Stimulated activated CD4-positive, alpha-beta T cell treated with anti-CD3 and anti-CD28 coated beads, Interleukin-2, amount 100 ng/mL, for 24 hours (primary cell): ENCODE results near the gene EPB41L2.

Experiments used
- DNase-seq, 2 donors: peaks; one replicate each; pipeline ENCODE4 v3.0.0-alpha.2; 2020

Gene EPB41L2

GRCh38 chr6:130858054-130858453 is 205.0 kb downstream of the EPB41L2 start:
- no peak for DNase-seq

GRCh38 chr6:130853555-130854183 is 209.4 kb downstream of the EPB41L2 start:
- no peak for DNase-seq

GRCh38 chr6:130852844-130853554 is 210.0 kb downstream of the EPB41L2 start:
- DNase-seq: no peak

GRCh38 chr6:130851026-130851425 is 212.0 kb downstream of the EPB41L2 start:
- DNase-seq: no peak

GRCh38 chr6:130849594-130849993 is 213.5 kb downstream of the EPB41L2 start:
- no peak for DNase-seq

- DNase-seq: peak in 1 of 2 donors; percentile 25
Measured at GRCh38 chr6:130848945-130849344, 214.1 kb downstream of the EPB41L2 start.

- no peak for DNase-seq
Measured at GRCh38 chr6:130847001-130847910, 215.8 kb downstream of the EPB41L2 start.

- DNase-seq: no peak
Measured at GRCh38 chr6:130846501-130846900, 216.5 kb downstream of the EPB41L2 start.

- no peak for DNase-seq
Measured at GRCh38 chr6:130843575-130844320, 219.3 kb downstream of the EPB41L2 start.

GRCh38 chr6:130841128-130841728 is 221.8 kb downstream of the EPB41L2 start:
- no peak for DNase-seq

- DNase-seq: no peak
Measured at GRCh38 chr6:130840050-130840449, 223.0 kb downstream of the EPB41L2 start.

GRCh38 chr6:130839379-130839778 is 223.7 kb downstream of the EPB41L2 start:
- DNase-seq: no peak

GRCh38 chr6:130838951-130839350 is 224.1 kb downstream of the EPB41L2 start:
- DNase-seq: no peak

- DNase-seq: no peak
Measured at GRCh38 chr6:130838250-130838860, 224.7 kb downstream of the EPB41L2 start.

GRCh38 chr6:130837067-130837466 is 226.0 kb downstream of the EPB41L2 start:
- no peak for DNase-seq

GRCh38 chr6:130836055-130836640 is 226.9 kb downstream of the EPB41L2 start:
- DNase-seq: no peak

- no peak for DNase-seq
Measured at GRCh38 chr6:130834482-130835251, 228.4 kb downstream of the EPB41L2 start.

- no peak for DNase-seq
Measured at GRCh38 chr6:130833569-130833968, 229.5 kb downstream of the EPB41L2 start.

- DNase-seq: no peak
Measured at GRCh38 chr6:130831607-130832006, 231.4 kb downstream of the EPB41L2 start.

- no peak for DNase-seq
Measured at GRCh38 chr6:130829333-130829910, 233.6 kb downstream of the EPB41L2 start.
